ENCODE data around the gene ATXN7L3B. TPM values are rescaled to one million over a fixed set of nuclear protein-coding genes. Genes with fewer than 3 reads are reported as not detected.

Gene ATXN7L3B
- total RNA-seq, 1 experiment from 2014 or later: 16.8 TPM

GRCh38 chr12:74551291-74551690 lies 13.7 kb downstream of the ATXN7L3B start:
- DNase-seq (ENCODE audit: low read depth): no peak

GRCh38 chr12:74552201-74552600 lies 14.6 kb downstream of the ATXN7L3B start:
- peak; percentile 3 for DNase-seq (ENCODE audit: low read depth)

- no peak for DNase-seq (ENCODE audit: low read depth)
Observed at GRCh38 chr12:74559728-74560127, 22.1 kb downstream of the ATXN7L3B start.

GRCh38 chr12:74563927-74564326 lies 26.3 kb downstream of the ATXN7L3B start:
- no peak for DNase-seq (ENCODE audit: low read depth)

- no peak for DNase-seq (ENCODE audit: low read depth)
Observed at GRCh38 chr12:74578486-74578885, 40.9 kb downstream of the ATXN7L3B start.

- no peak for DNase-seq (ENCODE audit: low read depth)
Observed at GRCh38 chr12:74579446-74579845, 41.8 kb downstream of the ATXN7L3B start.

GRCh38 chr12:74579981-74580380 lies 42.3 kb downstream of the ATXN7L3B start:
- DNase-seq (ENCODE audit: low read depth): no peak

GRCh38 chr12:74581439-74581838 lies 43.8 kb downstream of the ATXN7L3B start:
- no peak for DNase-seq (ENCODE audit: low read depth)

- DNase-seq (ENCODE audit: low read depth): no peak
Observed at GRCh38 chr12:74584483-74585062, 46.9 kb downstream of the ATXN7L3B start.

- no peak for DNase-seq (ENCODE audit: low read depth)
Observed at GRCh38 chr12:74586251-74586650, 48.6 kb downstream of the ATXN7L3B start.
